H9 (cell line): ENCODE data around the gene KLK3. TPM values are rescaled to one million over a fixed set of nuclear protein-coding genes. Genes with fewer than 3 reads are reported as not detected.

Experiments
- DNase-seq: peaks from one replicate; pipeline ENCODE4 v3.0.0-alpha.2; 2017
- H2AFZ ChIP-seq: one replicate; pipeline ENCODE4 v1.6.1; 2013; ENCODE audit warnings: mild to moderate bottlenecking, low read length, control low read depth, moderate library complexity
- H2AK5ac ChIP-seq: 2 replicates; pipeline ENCODE4 v1.6.1; 2013; ENCODE audit warnings: low read length, control low read depth, mixed read lengths; ENCODE audit not compliant: insufficient read length
- H2BK120ac ChIP-seq: one replicate; pipeline ENCODE4 v1.6.1; 2013; ENCODE audit warnings: low read depth, mild to moderate bottlenecking, low read length, control low read depth, inconsistent platforms; ENCODE audit not compliant: poor library complexity, severe bottlenecking
- H2BK12ac ChIP-seq: 2 replicates; pipeline ENCODE4 v1.6.1; 2013; ENCODE audit warnings: low read length, control low read depth, mixed read lengths, low read depth; ENCODE audit not compliant: insufficient read length
- H2BK15ac ChIP-seq: 2 replicates; pipeline ENCODE4 v1.6.1; 2013; ENCODE audit warnings: low read depth, low read length, control low read depth
- H2BK20ac ChIP-seq: one replicate; pipeline ENCODE4 v1.6.1; 2013; ENCODE audit warnings: low read depth, mild to moderate bottlenecking, low read length, control low read depth, inconsistent platforms; ENCODE audit not compliant: poor library complexity, severe bottlenecking
- H2BK5ac ChIP-seq: 2 replicates; pipeline ENCODE4 v1.6.1; 2013; ENCODE audit warnings: low read length, control low read depth, mixed read lengths; ENCODE audit not compliant: insufficient read length
- H3K14ac ChIP-seq: 2 replicates; pipeline ENCODE4 v1.6.1; 2013; ENCODE audit warnings: low read length, control low read depth; ENCODE audit not compliant: insufficient read depth
- H3K18ac ChIP-seq: 2 replicates; pipeline ENCODE4 v1.6.1; 2013; ENCODE audit warnings: low read depth, mild to moderate bottlenecking, mixed read lengths, low read length, control low read depth; ENCODE audit not compliant: insufficient read length
- H3K23ac ChIP-seq: 2 replicates; pipeline ENCODE4 v1.6.1; 2013; ENCODE audit warnings: low read length, control low read depth, mixed read lengths, low read depth; ENCODE audit not compliant: insufficient read length
- H3K23me2 ChIP-seq: 2 replicates; pipeline ENCODE4 v1.6.1; 2013; ENCODE audit warnings: low read depth, mild to moderate bottlenecking, mixed read lengths, low read length, control low read depth; ENCODE audit not compliant: insufficient read length, poor library complexity, severe bottlenecking
- H3K27ac ChIP-seq: 2 replicates; pipeline ENCODE4 v1.5.1; 2013; ENCODE audit warnings: low read length, control low read depth, mixed read lengths, low read depth; ENCODE audit not compliant: insufficient read length
- H3K27me3 ChIP-seq: 2 replicates; pipeline ENCODE4 v1.6.1; 2013; ENCODE audit warnings: low read length, control low read depth, inconsistent platforms; ENCODE audit not compliant: insufficient read depth
- H3K4ac ChIP-seq: 2 replicates; pipeline ENCODE4 v1.6.1; 2013; ENCODE audit warnings: low read depth, mild to moderate bottlenecking, control low read depth, inconsistent platforms, low read length, moderate library complexity
- H3K4me1 ChIP-seq: 2 replicates; pipeline ENCODE4 v1.6.1; 2013; ENCODE audit warnings: low read length, control low read depth, inconsistent platforms; ENCODE audit not compliant: insufficient read depth
- H3K4me2 ChIP-seq: 2 replicates; pipeline ENCODE4 v1.6.1; 2013; ENCODE audit warnings: low read length, control low read depth, mixed read lengths; ENCODE audit not compliant: insufficient read length, insufficient read depth
- H3K56ac ChIP-seq: 2 replicates; pipeline ENCODE4 v1.6.1; 2013; ENCODE audit warnings: low read depth, mild to moderate bottlenecking, mixed read lengths, low read length, control low read depth; ENCODE audit not compliant: insufficient read length
- H3K79me1 ChIP-seq: 2 replicates; pipeline ENCODE4 v1.6.1; 2013; ENCODE audit warnings: low read depth, mild to moderate bottlenecking, moderate library complexity, low read length, control low read depth, inconsistent platforms; ENCODE audit not compliant: insufficient read depth, poor library complexity, severe bottlenecking
- H3K79me2 ChIP-seq: 2 replicates; pipeline ENCODE4 v1.6.1; 2013; ENCODE audit warnings: low read length, control low read depth, inconsistent platforms; ENCODE audit not compliant: insufficient read depth
- H3K9ac ChIP-seq: 2 replicates; pipeline ENCODE4 v1.6.1; 2013; ENCODE audit warnings: low read length, control low read depth, mixed read lengths; ENCODE audit not compliant: insufficient read length; ENCODE audit errors: extremely low read depth
- H3K9me3 ChIP-seq: one replicate; pipeline ENCODE4 v1.6.1; 2013; ENCODE audit warnings: low read depth, low read length, inconsistent platforms; ENCODE audit not compliant: control insufficient read depth
- H3T11ph ChIP-seq: one replicate; pipeline ENCODE4 v1.6.1; 2013; ENCODE audit warnings: mild to moderate bottlenecking, low read length, control low read depth, inconsistent platforms
- H4K20me1 ChIP-seq: one replicate; pipeline ENCODE4 v1.6.1; 2013; ENCODE audit not compliant: control insufficient read depth, insufficient read length, insufficient read depth
- H4K5ac ChIP-seq: 2 replicates; pipeline ENCODE4 v1.6.1; 2013; ENCODE audit warnings: low read depth, mild to moderate bottlenecking, mixed read lengths, low read length, control low read depth; ENCODE audit not compliant: insufficient read length
- H4K8ac ChIP-seq: replicated peaks from 2 replicates; pipeline ENCODE4 v1.6.1; 2013; ENCODE audit warnings: low read length, control low read depth, mixed read lengths, low read depth; ENCODE audit not compliant: insufficient read length
- H4K91ac ChIP-seq: 2 replicates; pipeline ENCODE4 v1.6.1; 2013; ENCODE audit warnings: low read depth, mild to moderate bottlenecking, moderate library complexity, mixed read lengths, low read length, control low read depth; ENCODE audit not compliant: insufficient read length
- H3K27ac Mint-ChIP-seq, 3 experiments: 2 replicates in 2 of 3; 3 replicates in 1 of 3; pipeline ENCODE4 v1.8.0; 2020 to 2021; ENCODE audit warnings: mixed read lengths in 3 of 3, mild to moderate bottlenecking in 1 of 3, moderate library complexity in 1 of 3
- H3K27me3 Mint-ChIP-seq: 2 replicates; pipeline ENCODE4 v1.8.0; 2021; ENCODE audit warnings: low read depth, mild to moderate bottlenecking, moderate library complexity, mixed read lengths
- H3K36me3 Mint-ChIP-seq, 3 experiments: 2 replicates in 2 of 3; 3 replicates in 1 of 3; pipeline ENCODE4 v1.8.0; 2020 to 2021; ENCODE audit warnings: low read depth in 3 of 3, mixed read lengths in 3 of 3; ENCODE audit not compliant: insufficient read depth in 1 of 3
- H3K4me1 Mint-ChIP-seq, 2 experiments: 2 replicates each; pipeline ENCODE4 v1.8.0; 2020; ENCODE audit warnings: mixed read lengths in 2 of 2
- H3K4me3 Mint-ChIP-seq, 2 experiments: 2 replicates in 1 of 2; 3 replicates in 1 of 2; pipeline ENCODE4 v1.8.0; 2020 to 2021; ENCODE audit warnings: mild to moderate bottlenecking in 2 of 2, mixed read lengths in 2 of 2, moderate library complexity in 1 of 2
- H3K9me3 Mint-ChIP-seq, 2 experiments: 2 replicates in 1 of 2; 3 replicates in 1 of 2; pipeline ENCODE4 v1.8.0; 2020; ENCODE audit warnings: mild to moderate bottlenecking in 2 of 2, mixed read lengths in 2 of 2, moderate library complexity in 1 of 2
- WGBS: extraction: QIAGEN DNeasy Blood & Tissue Kit; methylation state at CpG from one replicate; pipeline ENCODE4 v1.1.7; 2013; ENCODE audit warnings: missing lambda C conversion rate, low lambda C conversion rate, mixed read lengths; ENCODE audit not compliant: insufficient read length; ENCODE audit errors: extremely low coverage; 5-methylcytosine and 5-hydroxymethylcytosine counted together
- total RNA-seq: library from RNA; stranded (reverse); gene quantifications from 2 replicates; pipeline ENCODE4 v1.2.1, GENCODE V29; 2021
- TF ChIP-seq, protein P1 (sequence below): fragments of 200-600 bp; sonication (generic); conservative IDR thresholded peaks from 3 replicates; pipeline ENCODE4 v1.8.0; 2021; ENCODE audit warnings: antibody characterized with exemption, mild to moderate bottlenecking

The KLK3 gene
- total RNA-seq, 1 experiment from 2014 or later: not detected

DNA sequence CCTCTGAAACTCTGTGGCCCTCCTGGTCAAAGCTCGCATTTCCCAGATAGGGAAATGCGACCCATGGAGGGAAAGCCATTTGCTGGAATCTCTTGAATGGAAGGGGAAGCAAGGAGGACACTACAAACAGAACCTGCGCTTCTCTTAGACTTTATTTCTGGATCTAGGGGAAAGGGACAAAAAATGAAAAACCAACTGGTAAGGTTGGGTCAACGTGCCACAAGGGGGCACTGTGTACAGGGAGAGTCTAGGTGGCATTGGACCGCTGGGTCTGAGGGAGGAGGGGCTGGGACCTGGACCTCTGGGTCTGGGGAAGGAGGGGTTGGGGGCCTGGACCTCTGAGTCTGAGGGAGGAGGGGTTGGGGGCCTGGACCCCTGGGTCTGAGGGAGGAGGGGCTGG is 51.5 kb downstream of the KLK3 start:
- no CpG with 5 or more reads among the region's 5 CpGs for WGBS
- Histone ChIP-seq H3T11ph (no peak overlapping the region), H3K4me1 (no peaks in the 10 kb centered on the region), H3K4ac (no peak overlapping the region), H3K4me2 (no peak overlapping the region), H3K23me2 (peaks cover 7% of the 10 kb centered on the region), H2AK5ac (no peak overlapping the region), H3K79me2 (no peaks in the 10 kb centered on the region), H2BK120ac (no peak overlapping the region), H3K27me3 (peaks cover 10% of the 10 kb centered on the region; the same call in 1 of the 2 replicates), H3K9ac (no peak overlapping the region), H3K14ac (no peak overlapping the region), H2BK5ac (no peak overlapping the region), H3K79me1 (no peaks in the 10 kb centered on the region), H4K91ac (no peak overlapping the region), H4K20me1 (no peaks in the 10 kb centered on the region), H3K18ac (no peak overlapping the region), H3K27ac (no peak overlapping the region), H2AFZ (no peak overlapping the region), H3K23ac (no peak overlapping the region), H4K5ac (no peak overlapping the region), H3K56ac (no peak overlapping the region), H2BK15ac (no peak overlapping the region), H2BK20ac (no peak overlapping the region), H3K9me3 (no peaks in the 10 kb centered on the region), H4K8ac (no peak overlapping the region), H2BK12ac (no peak overlapping the region)
- peak; percentile 77 for DNase-seq
- H3K4me1 Mint-ChIP-seq: peaks cover 18 to 26% of the 10 kb centered on the region in 2 experiments
- peaks cover 51% of the 10 kb centered on the region for H3K27me3 Mint-ChIP-seq
- TF ChIP-seq, protein P1, sequence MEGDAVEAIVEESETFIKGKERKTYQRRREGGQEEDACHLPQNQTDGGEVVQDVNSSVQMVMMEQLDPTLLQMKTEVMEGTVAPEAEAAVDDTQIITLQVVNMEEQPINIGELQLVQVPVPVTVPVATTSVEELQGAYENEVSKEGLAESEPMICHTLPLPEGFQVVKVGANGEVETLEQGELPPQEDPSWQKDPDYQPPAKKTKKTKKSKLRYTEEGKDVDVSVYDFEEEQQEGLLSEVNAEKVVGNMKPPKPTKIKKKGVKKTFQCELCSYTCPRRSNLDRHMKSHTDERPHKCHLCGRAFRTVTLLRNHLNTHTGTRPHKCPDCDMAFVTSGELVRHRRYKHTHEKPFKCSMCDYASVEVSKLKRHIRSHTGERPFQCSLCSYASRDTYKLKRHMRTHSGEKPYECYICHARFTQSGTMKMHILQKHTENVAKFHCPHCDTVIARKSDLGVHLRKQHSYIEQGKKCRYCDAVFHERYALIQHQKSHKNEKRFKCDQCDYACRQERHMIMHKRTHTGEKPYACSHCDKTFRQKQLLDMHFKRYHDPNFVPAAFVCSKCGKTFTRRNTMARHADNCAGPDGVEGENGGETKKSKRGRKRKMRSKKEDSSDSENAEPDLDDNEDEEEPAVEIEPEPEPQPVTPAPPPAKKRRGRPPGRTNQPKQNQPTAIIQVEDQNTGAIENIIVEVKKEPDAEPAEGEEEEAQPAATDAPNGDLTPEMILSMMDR: peak; percentile 73
- H3K9me3 Mint-ChIP-seq: no peaks in the 10 kb centered on the region; a peak in 1 of 5 replicates
- no peaks in the 10 kb centered on the region for H3K36me3 Mint-ChIP-seq
- peak overlapping the region in 1 of 2 experiments; percentile 49; a peak in 1 of 5 replicates for H3K4me3 Mint-ChIP-seq
- H3K27ac Mint-ChIP-seq: no peak overlapping the region
